CD4-positive, alpha-beta T cell (primary cell): Measurements from ENCODE around the gene SYPL1. TPM values are rescaled to one million over a fixed set of nuclear protein-coding genes. Genes with fewer than 3 reads are reported as not detected.

Experiments used
- ATAC-seq: fragments of 200-7000 bp; cut with Tn5 transposase; one replicate; pipeline ENCODE4 v1.10.0; 2022; ENCODE audit warnings: mild to moderate bottlenecking; ENCODE audit not compliant: poor library complexity
- CTCF ChIA-PET: fragments of 350-600 bp; sonication (Branson Sonifier 250); formaldehyde crosslinking; loops from one replicate; lab custom pipeline; 2021; ENCODE audit warnings: antibody characterized with exemption, inconsistent platforms; lab: Charles Lee
- POLR2A ChIA-PET: fragments of 350-600 bp; sonication (Branson Sonifier 250); formaldehyde crosslinking; loops from one replicate; lab custom pipeline; 2021; ENCODE audit warnings: antibody characterized with exemption, inconsistent platforms; lab: Charles Lee
- DNase-seq, 14 experiments: peaks; one replicate each; pipeline ENCODE4 v3.0.0-alpha.2; 2013 to 2020; ENCODE audit warnings: mixed read lengths in 2 of 14
- H3K27ac ChIP-seq, 2 donors: one replicate each; pipeline versions ENCODE4 v1.5.1 to v1.7.0; 2013; ENCODE audit warnings: low read length in 2 of 2, low read depth in 1 of 2, mild to moderate bottlenecking in 1 of 2
- H3K27me3 ChIP-seq, 2 experiments: 1 replicate in 1 of 2; 2 replicates in 1 of 2; pipeline versions ENCODE4 v1.6.1 to v1.7.0; 2013; ENCODE audit warnings: low read length in 2 of 2, control low read depth in 1 of 2, mild to moderate bottlenecking in 1 of 2, moderate library complexity in 1 of 2; ENCODE audit not compliant: insufficient read depth in 2 of 2, control insufficient read depth in 1 of 2
- H3K36me3 ChIP-seq: one replicate; pipeline ENCODE4 v1.6.1; 2013; ENCODE audit warnings: low read length, control low read depth; ENCODE audit not compliant: insufficient read depth
- H3K4me1 ChIP-seq: one replicate; pipeline ENCODE4 v1.6.1; 2013; ENCODE audit warnings: low read length, control low read depth; ENCODE audit not compliant: insufficient read depth
- H3K4me3 ChIP-seq: one replicate; pipeline ENCODE4 v1.5.1; 2013; ENCODE audit warnings: mild to moderate bottlenecking, low read length, moderate library complexity
- H3K9me3 ChIP-seq, 2 experiments: 1 replicate in 1 of 2; 2 replicates in 1 of 2; pipeline versions ENCODE4 v1.6.1 to v1.7.0; 2013; ENCODE audit warnings: low read length in 2 of 2, mild to moderate bottlenecking in 2 of 2, control low read depth in 1 of 2, moderate library complexity in 1 of 2; ENCODE audit not compliant: control insufficient read depth in 1 of 2, insufficient read depth in 1 of 2
- H3K27ac Mint-ChIP-seq: one replicate; pipeline ENCODE4 v1.8.0; 2020; ENCODE audit warnings: mixed read lengths
- H3K27me3 Mint-ChIP-seq: one replicate; pipeline ENCODE4 v1.8.0; 2021; ENCODE audit warnings: mixed read lengths
- H3K36me3 Mint-ChIP-seq: one replicate; pipeline ENCODE4 v1.8.0; 2021; ENCODE audit warnings: low read depth, mixed read lengths
- H3K4me1 Mint-ChIP-seq: one replicate; pipeline ENCODE4 v1.8.0; 2021; ENCODE audit warnings: low read depth, mixed read lengths
- H3K4me3 Mint-ChIP-seq: one replicate; pipeline ENCODE4 v1.8.0; 2020; ENCODE audit warnings: mild to moderate bottlenecking, mixed read lengths
- H3K9me3 Mint-ChIP-seq: one replicate; pipeline ENCODE4 v1.8.0; 2020; ENCODE audit warnings: mixed read lengths
- CTCF ChIP-seq: fragments of 200-600 bp; IDR thresholded peaks from one replicate; pipeline ENCODE4 v1.8.0; 2022; ENCODE audit warnings: antibody characterized with exemption, mild to moderate bottlenecking
- intact Hi-C, 2 experiments: fragments of 100-400 bp; cut with DNase I in 1 of 2; cut with micrococcal nuclease in 1 of 2; formaldehyde crosslinking; loops; one replicate each; pipeline versions ENCODE4 v1.15.1 to v1.9.0; 2023 to 2025; cut with DNase I, micrococcal nuclease
- total RNA-seq, 174 experiments: library from RNA in 2 of 174; stranded (reverse) in 2 of 174; gene quantifications; one replicate each; pipeline ENCODE4 v1.2.3 and lab custom pipeline; 2021 to 2026

SYPL1 gene
- total RNA-seq, 2 experiments from 2014 or later, result 51.2 to 53.1 TPM

- CTCF ChIA-PET, result no interaction called here
- no peaks in the 10 kb centered on the region for H3K9me3 Mint-ChIP-seq
- intact Hi-C loops, result no loop called here
Observed at GRCh38 chr7:106045139-106045538, 67.0 kb downstream of the SYPL1 start.

GRCh38 chr7:106042196-106042611, 69.9 kb downstream of the SYPL1 start:
- CTCF ChIA-PET, result interaction anchor here (0.7 to 3.3 kb wide), 18 partner anchors 13 to 395 kb away, joined by 3 to 18 read pairs (median 4); no protein-coding TSS in a partner anchor
- no peaks in the 10 kb centered on the region for H3K9me3 Mint-ChIP-seq
- DNase-seq, result peak in 1 of 14 experiments; percentile 16
- H3K27me3 ChIP-seq, result peaks cover 0 to 4% of the 10 kb centered on the region in 2 experiments
- POLR2A ChIA-PET, result interaction anchor here (0.6 to 4.2 kb wide), 3 partner anchors 20 to 282 kb away, joined by 3 to 30 read pairs (median 5); no protein-coding TSS in a partner anchor
- peak; percentile 16 for ATAC-seq
- H3K36me3 Mint-ChIP-seq, result no peaks in the 10 kb centered on the region
- intact Hi-C loops, result loop anchor here (1.0 to 5.0 kb wide), 9 partner anchors 20 to 390 kb away; partner anchors contain the start of gene ATXN7L1 (in 1 of the 2)
- TF ChIP-seq CTCF, result no peak
- H3K27me3 Mint-ChIP-seq, result peaks cover 4% of the 10 kb centered on the region
- no peak overlapping the region for H3K4me3 ChIP-seq
- no peak overlapping the region for H3K27ac ChIP-seq
- no peaks in the 10 kb centered on the region for H3K36me3 ChIP-seq
- peak overlapping the region; percentile 31 for H3K27ac Mint-ChIP-seq
- peaks cover 50% of the 10 kb centered on the region for H3K4me1 Mint-ChIP-seq
- H3K4me1 ChIP-seq, result peaks cover 29% of the 10 kb centered on the region
- H3K9me3 ChIP-seq, result no peaks in the 10 kb centered on the region
- no peak overlapping the region for H3K4me3 Mint-ChIP-seq

More at GRCh38 chr7:106045139-106045538, 67.0 kb downstream of the SYPL1 start:
- no peak overlapping the region for H3K27ac ChIP-seq
- peaks cover 0 to 4% of the 10 kb centered on the region in 2 experiments for H3K27me3 ChIP-seq
- peaks cover 29% of the 10 kb centered on the region for H3K4me1 ChIP-seq
- H3K4me1 Mint-ChIP-seq, result peaks cover 30% of the 10 kb centered on the region
- H3K36me3 Mint-ChIP-seq, result no peaks in the 10 kb centered on the region
- POLR2A ChIA-PET, result no interaction called here
- H3K27ac Mint-ChIP-seq, result no peak overlapping the region
- no peak for TF ChIP-seq CTCF
- ATAC-seq (no peak), DNase-seq (no peak)
- no peaks in the 10 kb centered on the region for H3K36me3 ChIP-seq
- H3K4me3 ChIP-seq, result no peak overlapping the region
- H3K4me3 Mint-ChIP-seq, result no peak overlapping the region
- H3K9me3 ChIP-seq, result no peaks in the 10 kb centered on the region
- H3K27me3 Mint-ChIP-seq, result peaks cover 4% of the 10 kb centered on the region

GRCh38 chr7:106041140-106041717, 70.9 kb downstream of the SYPL1 start:
- no peak overlapping the region for H3K4me3 ChIP-seq
- Mint-ChIP-seq H3K4me3 (no peak overlapping the region), H3K4me1 (peaks cover 50% of the 10 kb centered on the region), H3K36me3 (no peaks in the 10 kb centered on the region), H3K27ac (peak overlapping the region; percentile 67), H3K27me3 (peaks cover 4% of the 10 kb centered on the region), H3K9me3 (no peaks in the 10 kb centered on the region)
- no peak overlapping the region for H3K27ac ChIP-seq
- no peaks in the 10 kb centered on the region for H3K36me3 ChIP-seq
- H3K4me1 ChIP-seq, result peaks cover 29% of the 10 kb centered on the region
- POLR2A ChIA-PET, result interaction anchor here (1.5 to 4.2 kb wide), 3 partner anchors 19 to 281 kb away, joined by 5 to 30 read pairs (median 7); no protein-coding TSS in a partner anchor
- peaks cover 0 to 4% of the 10 kb centered on the region in 2 experiments for H3K27me3 ChIP-seq
- ATAC-seq (peak; percentile 22), DNase-seq (peak in 5 of 14 experiments; percentile 23 to 61 (median 50))
- CTCF ChIA-PET, result interaction anchor here (0.6 to 3.3 kb wide), 9 partner anchors 19 to 394 kb away, joined by 3 to 18 read pairs (median 3); no protein-coding TSS in a partner anchor
- H3K9me3 ChIP-seq, result no peaks in the 10 kb centered on the region
- intact Hi-C loops, result loop anchor here in 1 of 2 experiments (1.0 to 5.0 kb wide), 2 partner anchors 32 to 49 kb away; no protein-coding TSS in a partner anchor
- TF ChIP-seq CTCF, result peak; percentile 57

Other genes with a start within 250 kb of the SYPL1 start
- 10 to 100 TPM; 27.3 to 29.2 TPM for gene ATXN7L1, start 235.7 kb downstream of the SYPL1 start, total RNA-seq
- gene CDHR3, start 149.0 kb downstream of the SYPL1 start, total RNA-seq, result 10 to 100 TPM; 10.3 to 12.2 TPM
- gene NAMPT, start 172.7 kb upstream of the SYPL1 start, total RNA-seq, result 100 to 1,000 TPM; 154 to 159 TPM